Astrocyte (in vitro differentiated cells and primary cell): ENCODE data around the gene KASH5.

Source experiments
- CTCF ChIP-seq: IDR thresholded peaks from 2 replicates; pipeline ENCODE4 v1.5.1; 2011; ENCODE audit warnings: low read depth, mild to moderate bottlenecking, inconsistent platforms, low read length, moderate library complexity; ENCODE audit not compliant: insufficient read depth
- EZH2 ChIP-seq: IDR thresholded peaks from 2 replicates; pipeline ENCODE4 v1.6.1; 2012; ENCODE audit warnings: mild to moderate bottlenecking, low read length, inconsistent platforms; ENCODE audit not compliant: insufficient read depth

- TF ChIP-seq CTCF: no peak
- no peak for TF ChIP-seq EZH2
Measured at GRCh38 chr19:49362929-49363267, 25.2 kb upstream of the KASH5 start.
